ENCODE measurements around the gene C5AR1.
A peak's percentile ranks its signal among the peaks of the same experiment; 100 is the strongest.
"Not testable (repeated sequence)": the region's sequence is repeated elsewhere in the genome, so short reads cannot be mapped to it uniquely, and the experiment has no call there.

C5AR1 gene

GRCh38 chr19:47336765-47337718 lies 27.4 kb downstream of the C5AR1 start:
- DNase-seq, result not testable (repeated sequence)

DNA sequence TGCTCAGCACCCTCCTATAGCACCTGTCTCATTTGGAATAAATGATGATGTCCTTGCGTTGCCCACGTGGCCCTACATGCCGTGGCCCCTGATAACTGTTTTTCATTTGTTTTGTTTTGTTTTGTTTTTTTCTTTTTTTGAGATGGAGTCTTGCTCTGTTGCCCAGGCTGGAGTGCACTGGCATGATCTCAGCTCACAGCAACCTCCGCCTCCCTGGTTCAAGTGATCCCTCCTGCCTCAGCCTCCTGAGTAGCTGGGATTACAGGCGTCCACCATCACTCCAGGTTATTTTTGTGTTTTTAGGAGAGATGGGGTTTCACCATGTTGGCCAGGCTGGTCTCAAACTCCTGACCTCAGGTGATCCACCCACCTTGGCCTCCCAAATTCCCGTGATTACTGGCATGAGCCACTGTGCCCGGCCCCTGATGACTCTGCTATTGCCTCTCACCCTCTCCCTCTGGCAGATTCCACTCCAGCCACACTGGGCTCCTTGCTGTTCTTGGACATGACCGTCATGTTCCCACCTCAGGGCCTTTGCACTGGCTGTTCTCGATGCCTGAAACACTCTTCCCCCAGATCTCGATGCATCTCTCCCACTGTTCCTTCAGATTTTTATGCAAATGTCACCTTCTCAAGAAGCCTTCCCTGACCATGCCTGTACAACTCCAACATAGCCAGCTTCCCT lies 29.7 kb downstream of the C5AR1 start:
- DNase-seq, result no peak

- no peak for DNase-seq
Measured at GRCh38 chr19:47340477-47341208, 31.0 kb downstream of the C5AR1 start.

DNA sequence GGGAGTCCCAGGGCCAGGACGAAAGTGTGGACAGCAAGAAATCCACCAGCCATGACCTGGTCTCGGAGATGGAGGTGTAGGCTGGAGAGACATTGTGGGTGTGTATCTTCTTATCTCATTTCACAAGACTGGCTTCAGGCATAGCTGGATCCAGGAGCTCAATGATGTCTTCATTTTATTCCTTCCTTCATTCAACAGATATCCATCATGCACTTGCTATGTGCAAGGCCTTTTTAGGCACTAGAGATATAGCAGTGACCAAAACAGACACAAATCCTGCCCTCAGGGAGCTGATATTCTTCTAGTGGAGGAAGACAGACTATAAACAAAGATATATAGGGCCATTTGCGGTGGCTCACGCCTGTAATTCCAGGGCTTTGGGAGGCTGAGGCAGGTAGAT lies 32.1 kb downstream of the C5AR1 start:
- DNase-seq, result no peak

GRCh38 chr19:47343194-47343802 lies 33.6 kb downstream of the C5AR1 start:
- no peak for DNase-seq

DNA sequence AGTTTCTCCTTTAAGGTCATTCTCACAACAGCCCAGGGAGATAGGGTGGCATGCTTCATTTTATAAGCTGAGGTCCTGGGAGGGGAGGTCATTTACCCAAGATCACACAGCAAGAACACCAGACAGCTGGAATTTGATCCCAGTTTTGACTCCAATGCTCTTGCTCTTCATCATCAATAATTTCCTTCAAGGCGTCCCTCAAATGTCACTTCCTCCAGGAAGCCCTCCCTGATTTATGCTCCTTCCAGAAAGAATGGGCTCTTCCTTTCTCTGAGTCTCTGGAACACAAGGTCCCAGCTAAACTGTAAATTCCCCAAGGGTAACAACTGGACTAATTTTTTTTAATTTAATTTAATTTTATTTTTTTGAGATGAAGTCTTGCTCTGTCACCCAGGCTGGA lies 34.8 kb downstream of the C5AR1 start:
- no peak for DNase-seq

GRCh38 chr19:47346024-47346423 lies 36.4 kb downstream of the C5AR1 start:
- DNase-seq, result not testable (repeated sequence)

DNA sequence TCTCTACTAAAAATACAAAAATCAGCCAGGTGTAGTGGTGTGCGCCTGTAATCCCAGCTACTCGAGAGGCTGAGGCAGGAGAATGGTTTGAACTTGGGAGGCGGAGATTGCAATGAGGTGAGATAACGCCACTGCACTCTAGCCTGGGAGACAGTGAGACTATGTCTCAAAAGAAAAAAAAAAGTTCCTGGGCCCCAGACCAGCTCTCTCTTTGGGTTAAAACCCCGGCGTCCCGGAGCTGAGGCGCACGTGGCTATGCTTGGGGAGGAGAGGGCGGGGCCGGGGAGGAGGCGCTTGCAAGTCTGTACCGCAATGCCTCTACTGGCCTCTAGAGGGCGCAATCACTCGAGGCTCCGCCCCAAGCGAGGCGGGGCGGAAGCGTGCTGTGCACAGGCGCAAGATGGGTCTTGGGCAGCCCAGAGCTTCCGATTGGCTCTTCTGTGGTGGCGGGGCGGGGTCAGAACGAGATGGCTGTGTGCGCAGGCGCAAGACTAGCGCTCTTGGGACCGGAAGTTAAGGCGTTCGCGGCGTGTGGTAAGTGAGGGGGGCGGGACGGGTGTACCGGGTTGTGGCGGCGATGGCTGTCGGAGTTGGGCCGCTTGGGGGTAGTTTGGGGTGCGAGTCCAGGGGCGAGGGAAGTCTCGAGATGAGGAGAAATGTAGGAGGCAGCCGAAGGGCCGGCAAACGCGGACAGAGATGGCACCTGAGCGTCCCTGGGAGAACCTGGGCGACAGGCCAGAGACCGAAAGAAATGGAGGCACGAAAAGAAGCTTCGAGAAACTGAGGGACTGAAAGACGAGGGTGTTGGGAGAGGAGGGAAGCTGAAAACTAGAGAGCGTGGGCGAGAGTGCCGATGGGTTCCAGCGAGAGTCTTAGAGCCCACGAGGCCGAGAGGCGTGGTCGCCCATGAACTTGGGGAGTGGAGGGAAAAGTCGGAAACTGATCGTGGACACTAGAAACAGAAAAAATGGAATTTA lies 39.4 kb downstream of the C5AR1 start, which contains the start of gene DHX34:
TSS of gene DHX34 (plus strand) at position 497 of the 977 bp plus-strand sequence. CDS start 3,716 bp downstream, outside the sequence.
- DNase-seq, result peak; percentile 99

DNA sequence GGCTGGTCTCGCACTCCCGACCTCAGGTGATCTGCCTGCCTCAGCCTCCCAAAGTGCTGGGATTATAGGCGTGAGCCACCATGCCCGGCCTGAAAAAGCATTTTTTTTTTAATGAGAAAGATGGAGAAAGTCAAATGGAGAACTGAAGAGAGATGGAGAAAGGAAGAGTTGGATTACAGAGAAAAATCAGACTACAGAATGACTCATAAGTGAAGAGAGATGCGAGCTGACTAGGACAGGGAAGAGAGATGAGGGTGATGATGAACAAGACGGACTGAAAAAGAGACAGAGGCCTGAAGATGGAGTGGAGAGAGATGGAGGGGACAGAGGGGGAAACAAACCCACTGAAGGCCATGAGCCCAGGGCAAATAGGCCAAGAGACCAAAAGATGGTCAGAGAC lies 41.0 kb downstream of the C5AR1 start:
- DNase-seq, result no peak

DNA sequence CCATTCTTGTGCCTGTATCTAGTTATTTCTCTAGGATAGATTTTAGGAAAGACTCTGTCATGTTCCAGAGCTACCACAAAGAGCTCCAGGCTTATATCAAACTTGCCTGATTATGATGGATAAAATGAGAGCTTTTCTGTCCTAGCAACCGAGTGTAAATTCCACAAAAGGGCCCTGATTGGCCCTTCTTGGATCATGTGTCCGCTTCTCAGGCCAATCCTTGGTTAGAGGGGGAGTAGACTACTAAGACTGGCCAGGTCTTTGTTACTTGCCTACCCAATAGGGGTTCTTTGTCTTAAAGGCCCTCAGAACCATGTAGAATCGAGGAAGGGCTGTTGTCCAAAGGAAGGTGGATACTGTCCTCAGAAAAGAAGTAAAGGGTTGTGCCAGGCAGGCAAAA lies 41.9 kb downstream of the C5AR1 start:
- no peak for DNase-seq

- no peak for DNase-seq
Measured at GRCh38 chr19:47352095-47352494, 42.4 kb downstream of the C5AR1 start.

- DNase-seq, result no peak
Measured at GRCh38 chr19:47353307-47353712, 43.6 kb downstream of the C5AR1 start.

- DNase-seq, result no peak
Measured at GRCh38 chr19:47356900-47357299, 47.2 kb downstream of the C5AR1 start.

DNA sequence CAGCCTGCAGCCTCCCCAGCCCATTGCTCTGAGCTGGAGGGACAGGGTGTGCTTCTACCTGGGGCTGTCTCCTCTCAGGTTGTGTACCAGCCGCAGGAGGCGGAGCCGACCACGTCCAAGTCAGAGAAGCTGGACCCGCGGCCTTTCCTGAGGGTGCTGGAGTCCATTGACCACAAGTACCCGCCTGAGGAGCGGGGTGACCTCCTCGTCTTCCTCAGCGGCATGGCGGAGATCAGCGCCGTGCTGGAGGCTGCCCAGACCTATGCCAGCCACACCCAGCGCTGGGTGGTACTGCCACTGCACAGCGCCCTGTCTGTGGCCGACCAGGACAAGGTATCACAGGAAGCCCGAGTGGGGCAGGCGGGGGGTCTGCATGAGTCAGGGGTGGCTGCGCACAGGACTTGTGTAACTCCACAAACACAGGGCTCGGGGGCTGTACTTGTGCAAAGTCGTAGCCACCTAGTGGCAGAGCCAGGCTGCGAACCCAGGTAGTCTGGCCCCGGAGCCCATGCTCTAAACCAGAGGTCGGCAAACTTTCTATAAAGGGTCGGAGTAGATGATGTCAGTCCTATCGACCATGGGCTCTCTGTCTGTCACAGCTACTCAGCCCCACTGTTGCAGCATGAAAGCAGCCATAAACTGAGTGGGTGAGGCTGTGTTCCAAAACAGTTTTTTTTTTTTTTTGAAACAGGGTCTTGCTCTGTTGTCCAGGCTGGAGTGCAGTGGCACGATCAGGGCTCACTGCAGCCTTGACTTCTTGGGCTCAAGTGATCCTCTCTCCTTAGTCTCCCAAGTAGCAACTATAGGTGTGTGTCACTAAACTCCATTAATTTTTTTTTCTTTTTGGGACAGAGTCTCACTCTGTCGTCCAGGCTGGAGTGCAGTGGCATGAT lies 48.4 kb downstream of the C5AR1 start:
- DNase-seq, result no peak

DNA sequence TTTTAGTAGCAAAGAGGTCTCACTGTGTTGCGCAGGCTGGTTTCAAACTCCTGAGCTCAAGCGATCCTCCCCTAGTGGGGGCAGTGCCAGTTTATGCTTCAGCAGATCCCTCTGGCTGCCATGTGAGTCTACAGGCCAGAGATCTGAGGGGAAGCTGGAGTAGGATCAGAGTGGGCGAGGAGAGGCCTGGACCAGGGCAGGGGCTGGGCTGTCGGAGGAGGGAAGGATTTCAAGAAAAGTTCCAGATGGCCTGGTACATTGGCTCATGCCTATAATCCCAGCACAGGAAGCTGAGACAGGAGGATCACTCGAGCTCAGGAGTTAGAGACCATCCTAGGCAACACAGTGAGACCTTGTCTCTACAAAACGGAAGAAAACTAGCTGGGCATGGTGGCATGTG lies 49.3 kb downstream of the C5AR1 start:
- no peak for DNase-seq

- no peak for DNase-seq
Measured at GRCh38 chr19:47362321-47362720, 52.7 kb downstream of the C5AR1 start.

GRCh38 chr19:47363758-47364531 lies 54.3 kb downstream of the C5AR1 start:
- DNase-seq, result no peak

GRCh38 chr19:47365455-47365854 lies 55.8 kb downstream of the C5AR1 start:
- DNase-seq, result not testable (repeated sequence)

DNA sequence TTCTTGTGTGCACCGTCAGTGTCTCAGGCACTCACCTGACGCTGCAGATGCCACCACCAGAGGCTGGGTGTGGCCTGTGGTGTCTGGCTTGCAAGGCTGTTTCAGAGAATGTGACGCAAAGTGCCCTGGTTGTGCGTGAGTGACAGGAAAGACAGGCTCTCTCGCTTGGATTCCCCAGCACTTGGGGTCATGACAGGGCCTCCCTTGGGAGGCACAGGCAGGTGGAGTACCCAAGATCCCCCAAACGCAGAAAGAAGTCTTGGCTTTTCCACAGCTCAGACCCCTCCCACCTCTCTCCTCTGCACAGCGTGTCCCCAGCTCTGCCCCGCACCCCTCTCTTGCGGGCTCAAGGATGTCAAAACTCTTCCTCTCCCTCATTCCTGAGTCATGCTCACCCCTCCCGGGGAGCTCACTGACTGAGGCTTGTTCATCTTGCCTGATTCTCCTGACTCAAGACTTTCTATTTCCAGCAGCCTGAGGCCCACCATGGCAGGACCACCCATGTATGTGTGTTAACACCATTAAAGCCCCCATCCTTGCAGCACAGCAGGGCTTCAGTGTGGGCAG lies 60.5 kb downstream of the C5AR1 start:
- no peak for DNase-seq
